Measurements from ENCODE around the gene SNX5. TPM values are rescaled to one million over a fixed set of nuclear protein-coding genes. Genes with fewer than 3 reads are reported as not detected.

SNX5 gene
- total and polyA plus RNA-seq, 9 of the 15 experiments (the other 6 are each of a cell fraction or from before 2014, with no cell fraction given) = 53.5 to 276 (median 160) TPM

DNA sequence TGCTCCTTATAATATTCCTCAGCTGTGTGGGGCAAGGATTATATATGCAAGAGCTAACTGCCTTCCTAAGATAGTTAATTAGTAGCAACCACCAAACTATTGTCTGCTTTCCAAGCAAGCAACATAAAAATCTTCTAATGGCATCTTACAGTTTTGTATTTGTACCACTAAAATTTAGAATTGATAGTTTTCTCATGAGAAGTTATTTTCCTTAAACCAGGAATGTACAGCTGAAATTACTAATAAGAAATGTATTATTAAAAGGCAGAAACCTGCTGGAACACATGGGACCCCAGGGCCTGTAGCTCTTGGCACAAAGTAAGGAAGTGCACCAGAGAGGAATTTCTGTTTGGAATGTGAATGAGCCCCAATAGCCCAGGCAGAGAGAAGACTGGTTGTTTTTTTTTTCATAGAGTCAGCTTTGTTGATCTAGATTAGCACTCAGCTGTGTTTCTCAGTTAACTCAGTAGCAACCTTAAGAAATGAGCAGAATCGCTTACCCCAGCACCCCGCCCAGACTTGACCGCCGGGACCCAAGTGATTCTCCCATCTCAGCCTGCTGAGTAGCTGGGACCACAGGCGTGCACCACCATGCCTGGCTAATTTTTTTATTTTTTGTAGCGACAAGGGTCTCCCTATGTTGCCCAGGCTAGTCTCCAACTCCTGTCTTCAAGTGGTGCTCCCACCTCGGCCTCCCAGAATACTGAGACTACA is 2.9 kb upstream of the SNX5 start (continued):
- TF ChIP-seq, protein P1, sequence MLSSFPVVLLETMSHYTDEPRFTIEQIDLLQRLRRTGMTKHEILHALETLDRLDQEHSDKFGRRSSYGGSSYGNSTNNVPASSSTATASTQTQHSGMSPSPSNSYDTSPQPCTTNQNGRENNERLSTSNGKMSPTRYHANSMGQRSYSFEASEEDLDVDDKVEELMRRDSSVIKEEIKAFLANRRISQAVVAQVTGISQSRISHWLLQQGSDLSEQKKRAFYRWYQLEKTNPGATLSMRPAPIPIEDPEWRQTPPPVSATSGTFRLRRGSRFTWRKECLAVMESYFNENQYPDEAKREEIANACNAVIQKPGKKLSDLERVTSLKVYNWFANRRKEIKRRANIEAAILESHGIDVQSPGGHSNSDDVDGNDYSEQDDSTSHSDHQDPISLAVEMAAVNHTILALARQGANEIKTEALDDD (IDR thresholded peaks at IDR 0.05) = peak; percentile 25; the same call in 1 of the 2 replicates
- no peak for TF ChIP-seq GATAD2B (IDR thresholded peaks at IDR 0.05; ENCODE audit: borderline replicate concordance)
- TF ChIP-seq ZFPM2 (CRISPR knock-in tag; IDR thresholded peaks at IDR 0.05) = no peak
- TF ChIP-seq POLR2B (IDR thresholded peaks at IDR 0.05; ENCODE audit: low read depth, partially characterized antibody) = no peak
- no peak for TF ChIP-seq FOXP1 (CRISPR knock-in tag; IDR thresholded peaks at IDR 0.05)
- 0 out of 2 replicates have a peak, but pooled peaks have one; percentile 17 for TF ChIP-seq ZNF121 (CRISPR knock-in tag; conservative IDR thresholded peaks at IDR 0.05)
- TF ChIP-seq, protein P2, sequence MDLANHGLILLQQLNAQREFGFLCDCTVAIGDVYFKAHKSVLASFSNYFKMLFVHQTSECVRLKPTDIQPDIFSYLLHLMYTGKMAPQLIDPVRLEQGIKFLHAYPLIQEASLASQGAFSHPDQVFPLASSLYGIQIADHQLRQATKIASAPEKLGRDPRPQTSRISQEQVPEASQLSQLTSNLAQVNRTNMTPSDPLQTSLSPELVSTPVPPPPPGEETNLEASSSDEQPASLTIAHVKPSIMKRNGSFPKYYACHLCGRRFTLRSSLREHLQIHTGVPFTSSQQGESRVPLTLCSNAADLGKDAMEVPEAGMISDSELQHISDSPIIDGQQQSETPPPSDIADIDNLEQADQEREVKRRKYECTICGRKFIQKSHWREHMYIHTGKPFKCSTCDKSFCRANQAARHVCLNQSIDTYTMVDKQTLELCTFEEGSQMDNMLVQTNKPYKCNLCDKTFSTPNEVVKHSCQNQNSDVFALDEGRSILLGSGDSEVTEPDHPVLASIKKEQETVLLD (IDR thresholded peaks at IDR 0.05) = no peak
- no peak for TF ChIP-seq BRD9 (IDR thresholded peaks at IDR 0.05; ENCODE audit: low read depth, partially characterized antibody)
- TF ChIP-seq PTBP1 (IDR thresholded peaks at IDR 0.05; ENCODE audit: low read depth, low read length) = no peak
- TF ChIP-seq ZNF699 (CRISPR knock-in tag; IDR thresholded peaks at IDR 0.05; ENCODE audit: insufficient replicate concordance) = no peak
- TF ChIP-seq FOXK2 (conservative IDR thresholded peaks at IDR 0.05 in 1 of 2, IDR thresholded peaks at IDR 0.05 in 1 of 2; ENCODE audit: low read depth in 2 of 2) = peak in 1 of 2 experiments; percentile 50; a peak in 1 of 4 replicates
- TF ChIP-seq ZNF253 (CRISPR knock-in tag; conservative IDR thresholded peaks at IDR 0.05) = no peak
- no peak for TF ChIP-seq PPARD (CRISPR knock-in tag; IDR thresholded peaks at IDR 0.05)
- TF ChIP-seq, protein P3, sequence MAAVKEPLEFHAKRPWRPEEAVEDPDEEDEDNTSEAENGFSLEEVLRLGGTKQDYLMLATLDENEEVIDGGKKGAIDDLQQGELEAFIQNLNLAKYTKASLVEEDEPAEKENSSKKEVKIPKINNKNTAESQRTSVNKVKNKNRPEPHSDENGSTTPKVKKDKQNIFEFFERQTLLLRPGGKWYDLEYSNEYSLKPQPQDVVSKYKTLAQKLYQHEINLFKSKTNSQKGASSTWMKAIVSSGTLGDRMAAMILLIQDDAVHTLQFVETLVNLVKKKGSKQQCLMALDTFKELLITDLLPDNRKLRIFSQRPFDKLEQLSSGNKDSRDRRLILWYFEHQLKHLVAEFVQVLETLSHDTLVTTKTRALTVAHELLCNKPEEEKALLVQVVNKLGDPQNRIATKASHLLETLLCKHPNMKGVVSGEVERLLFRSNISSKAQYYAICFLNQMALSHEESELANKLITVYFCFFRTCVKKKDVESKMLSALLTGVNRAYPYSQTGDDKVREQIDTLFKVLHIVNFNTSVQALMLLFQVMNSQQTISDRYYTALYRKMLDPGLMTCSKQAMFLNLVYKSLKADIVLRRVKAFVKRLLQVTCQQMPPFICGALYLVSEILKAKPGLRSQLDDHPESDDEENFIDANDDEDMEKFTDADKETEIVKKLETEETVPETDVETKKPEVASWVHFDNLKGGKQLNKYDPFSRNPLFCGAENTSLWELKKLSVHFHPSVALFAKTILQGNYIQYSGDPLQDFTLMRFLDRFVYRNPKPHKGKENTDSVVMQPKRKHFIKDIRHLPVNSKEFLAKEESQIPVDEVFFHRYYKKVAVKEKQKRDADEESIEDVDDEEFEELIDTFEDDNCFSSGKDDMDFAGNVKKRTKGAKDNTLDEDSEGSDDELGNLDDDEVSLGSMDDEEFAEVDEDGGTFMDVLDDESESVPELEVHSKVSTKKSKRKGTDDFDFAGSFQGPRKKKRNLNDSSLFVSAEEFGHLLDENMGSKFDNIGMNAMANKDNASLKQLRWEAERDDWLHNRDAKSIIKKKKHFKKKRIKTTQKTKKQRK (IDR thresholded peaks at IDR 0.05; ENCODE audit: borderline replicate concordance, low read depth, low read length) = no peak
- no peak for TF ChIP-seq ZNF408 (CRISPR knock-in tag; IDR thresholded peaks at IDR 0.05; ENCODE audit: low read depth)
- TF ChIP-seq TCFL5 (CRISPR knock-in tag; conservative IDR thresholded peaks at IDR 0.05) = no peak
- no peak for TF ChIP-seq IFI16 (CRISPR knock-in tag; IDR thresholded peaks at IDR 0.05)
- TF ChIP-seq L3MBTL2 (IDR thresholded peaks at IDR 0.05) = no peak
- TF ChIP-seq, protein P4, sequence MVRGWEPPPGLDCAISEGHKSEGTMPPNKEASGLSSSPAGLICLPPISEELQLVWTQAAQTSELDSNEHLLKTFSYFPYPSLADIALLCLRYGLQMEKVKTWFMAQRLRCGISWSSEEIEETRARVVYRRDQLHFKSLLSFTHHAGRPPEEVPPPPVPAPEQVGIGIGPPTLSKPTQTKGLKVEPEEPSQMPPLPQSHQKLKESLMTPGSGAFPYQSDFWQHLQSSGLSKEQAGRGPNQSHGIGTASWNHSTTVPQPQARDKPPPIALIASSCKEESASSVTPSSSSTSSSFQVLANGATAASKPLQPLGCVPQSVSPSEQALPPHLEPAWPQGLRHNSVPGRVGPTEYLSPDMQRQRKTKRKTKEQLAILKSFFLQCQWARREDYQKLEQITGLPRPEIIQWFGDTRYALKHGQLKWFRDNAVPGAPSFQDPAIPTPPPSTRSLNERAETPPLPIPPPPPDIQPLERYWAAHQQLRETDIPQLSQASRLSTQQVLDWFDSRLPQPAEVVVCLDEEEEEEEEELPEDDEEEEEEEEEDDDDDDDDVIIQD (CRISPR knock-in tag; IDR thresholded peaks at IDR 0.05) = no peak
- TF ChIP-seq ZNF134 (CRISPR knock-in tag; conservative IDR thresholded peaks at IDR 0.05) = no peak

Measured in K562 (cell line).